HUES48 (cell line): Measurements from ENCODE around the gene SHC3.

ENCODE experiments used
- H3K27ac ChIP-seq: one replicate; pipeline ENCODE4 v1.7.0; 2013; ENCODE audit warnings: low read depth, low read length, inconsistent platforms
- H3K27me3 ChIP-seq: 2 replicates; pipeline ENCODE4 v1.6.1; 2013; ENCODE audit warnings: mild to moderate bottlenecking, low read length; ENCODE audit not compliant: control insufficient read depth, insufficient read depth
- H3K36me3 ChIP-seq: 2 replicates; pipeline ENCODE4 v1.6.1; 2013; ENCODE audit warnings: low read length; ENCODE audit not compliant: control insufficient read depth, insufficient read depth
- H3K4me1 ChIP-seq: 2 replicates; pipeline ENCODE4 v1.6.1; 2013; ENCODE audit warnings: mild to moderate bottlenecking, low read length; ENCODE audit not compliant: control insufficient read depth, insufficient read depth
- H3K4me3 ChIP-seq: 2 replicates; pipeline ENCODE4 v1.5.1; 2013; ENCODE audit warnings: mild to moderate bottlenecking, low read depth, low read length
- H3K9ac ChIP-seq: 2 replicates; pipeline ENCODE4 v1.6.1; 2013; ENCODE audit warnings: mild to moderate bottlenecking, low read depth, low read length, moderate library complexity
- H3K9me3 ChIP-seq: 2 replicates; pipeline ENCODE4 v1.6.1; 2013; ENCODE audit warnings: low read length; ENCODE audit not compliant: control insufficient read depth, insufficient read depth

The SHC3 gene

GRCh38 chr9:88993871-88994460 lies 184.7 kb downstream of the SHC3 start:
- H3K4me1 ChIP-seq: peaks cover 12% of the 10 kb centered on the region
- H3K4me3 ChIP-seq: no peak overlapping the region
- H3K9me3 ChIP-seq: no peaks in the 10 kb centered on the region
- H3K27me3 ChIP-seq: peaks cover 19% of the 10 kb centered on the region
- no peak overlapping the region for H3K9ac ChIP-seq
- H3K27ac ChIP-seq: no peak overlapping the region
- H3K36me3 ChIP-seq: peaks cover 5% of the 10 kb centered on the region; the same call in 1 of the 2 replicates

GRCh38 chr9:88993327-88993726 lies 185.3 kb downstream of the SHC3 start:
- Histone ChIP-seq H3K36me3 (peaks cover 5% of the 10 kb centered on the region; the same call in 1 of the 2 replicates), H3K9ac (no peak overlapping the region), H3K9me3 (no peaks in the 10 kb centered on the region), H3K4me3 (no peak overlapping the region), H3K4me1 (peaks cover 17% of the 10 kb centered on the region), H3K27me3 (peaks cover 19% of the 10 kb centered on the region), H3K27ac (no peak overlapping the region)

DNA sequence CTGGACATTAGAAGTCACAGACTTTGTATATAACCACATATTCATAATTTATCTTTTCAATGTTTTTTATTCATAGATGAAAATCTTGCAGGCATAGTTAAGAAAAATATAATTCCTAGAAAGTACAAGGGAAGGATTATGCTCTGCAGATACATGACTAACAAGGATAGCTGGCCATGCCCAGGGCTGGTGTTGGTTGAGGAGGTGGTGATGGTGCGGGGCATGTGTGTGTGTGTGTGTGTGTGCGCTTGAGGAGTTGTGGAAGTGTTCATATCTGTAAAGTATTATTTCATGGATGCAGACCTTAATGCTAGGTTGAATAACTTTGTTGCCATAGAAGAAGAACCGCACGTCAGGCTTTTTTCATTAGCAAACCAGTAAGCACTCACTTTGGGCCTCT lies 186.1 kb downstream of the SHC3 start:
- Histone ChIP-seq H3K9me3 (no peaks in the 10 kb centered on the region), H3K27me3 (peaks cover 19% of the 10 kb centered on the region), H3K27ac (no peak overlapping the region), H3K36me3 (peaks cover 5% of the 10 kb centered on the region; the same call in 1 of the 2 replicates), H3K4me3 (peak overlapping the region; percentile 76; the same call in 1 of the 2 replicates), H3K4me1 (peaks cover 17% of the 10 kb centered on the region), H3K9ac (no peak overlapping the region)

GRCh38 chr9:88991066-88992034 lies 187.3 kb downstream of the SHC3 start, which contains the start of gene S1PR3:
Gene S1PR3 (plus strand): TSS chr9:88991468. CDS start chr9:89001201, 9,733 bp downstream.
- H3K4me3 ChIP-seq: peak within 1 kb of the TSS; percentile 76
- H3K9me3 ChIP-seq: no peaks in the 10 kb centered on the region
- H3K27me3 ChIP-seq: peaks cover 19% of the 10 kb centered on the region
- H3K4me1 ChIP-seq: peaks cover 17% of the 10 kb centered on the region
- peak within 1 kb of the TSS; percentile 66 for H3K27ac ChIP-seq
- peak within 1 kb of the TSS; percentile 18; the same call in 1 of the 2 replicates for H3K9ac ChIP-seq
- peaks cover 4% of the 10 kb centered on the region; the same call in 1 of the 2 replicates for H3K36me3 ChIP-seq

- Histone ChIP-seq H3K4me3 (peak overlapping the region; percentile 76), H3K4me1 (peaks cover 17% of the 10 kb centered on the region), H3K27me3 (peaks cover 19% of the 10 kb centered on the region), H3K27ac (peak overlapping the region; percentile 32), H3K9ac (no peak overlapping the region), H3K36me3 (no peaks in the 10 kb centered on the region), H3K9me3 (no peaks in the 10 kb centered on the region)
Measured at GRCh38 chr9:88990729-88991065, 187.9 kb downstream of the SHC3 start.

DNA sequence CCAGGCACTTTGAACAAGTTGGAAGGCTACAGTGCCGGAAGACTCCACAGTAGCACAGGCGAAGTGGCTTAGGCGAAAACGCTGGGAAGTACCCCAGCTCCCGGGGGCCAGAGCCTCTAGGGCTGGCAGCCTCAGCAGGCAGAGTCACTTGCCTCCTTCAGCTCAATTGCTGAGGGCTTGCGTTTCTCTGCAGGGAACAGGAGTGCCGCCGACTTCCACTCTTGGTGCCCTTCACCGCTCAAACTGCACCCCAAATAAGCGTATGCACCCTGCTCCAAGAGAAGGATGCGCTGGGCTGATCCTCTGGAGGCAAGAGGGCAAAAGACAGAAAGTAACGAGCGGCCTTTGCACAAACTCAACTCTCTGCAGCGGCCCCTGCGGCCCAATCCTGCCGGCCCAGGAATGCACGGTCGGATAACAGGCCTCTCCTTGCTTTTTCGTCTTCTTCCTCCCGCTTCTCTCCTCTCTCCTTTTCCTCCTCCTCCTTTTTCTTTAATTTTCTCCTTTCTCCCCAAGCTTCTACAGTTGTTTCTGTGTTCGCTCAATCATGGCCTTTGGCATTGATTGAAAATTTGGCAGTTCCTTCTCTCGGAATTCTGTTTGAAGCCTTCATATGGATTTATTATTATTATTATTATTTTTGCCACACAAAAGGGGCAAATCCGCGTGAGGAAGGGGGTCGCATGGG lies 188.4 kb downstream of the SHC3 start:
- peak overlapping the region; percentile 76 for H3K4me3 ChIP-seq
- peaks cover 19% of the 10 kb centered on the region for H3K27me3 ChIP-seq
- H3K4me1 ChIP-seq: peaks cover 17% of the 10 kb centered on the region
- no peak overlapping the region for H3K27ac ChIP-seq
- no peaks in the 10 kb centered on the region for H3K9me3 ChIP-seq
- H3K9ac ChIP-seq: no peak overlapping the region
- H3K36me3 ChIP-seq: no peaks in the 10 kb centered on the region

GRCh38 chr9:88988796-88989641 lies 189.6 kb downstream of the SHC3 start:
- no peak overlapping the region for H3K9ac ChIP-seq
- H3K4me3 ChIP-seq: no peak overlapping the region
- peaks cover 19% of the 10 kb centered on the region for H3K27me3 ChIP-seq
- no peak overlapping the region for H3K27ac ChIP-seq
- H3K9me3 ChIP-seq: no peaks in the 10 kb centered on the region
- no peaks in the 10 kb centered on the region for H3K36me3 ChIP-seq
- H3K4me1 ChIP-seq: peaks cover 17% of the 10 kb centered on the region

GRCh38 chr9:88987661-88988060 lies 191.0 kb downstream of the SHC3 start:
- Histone ChIP-seq H3K27me3 (peaks cover 16% of the 10 kb centered on the region), H3K9ac (no peak overlapping the region), H3K27ac (no peak overlapping the region), H3K4me1 (peaks cover 17% of the 10 kb centered on the region), H3K9me3 (no peaks in the 10 kb centered on the region), H3K36me3 (no peaks in the 10 kb centered on the region), H3K4me3 (no peak overlapping the region)

DNA sequence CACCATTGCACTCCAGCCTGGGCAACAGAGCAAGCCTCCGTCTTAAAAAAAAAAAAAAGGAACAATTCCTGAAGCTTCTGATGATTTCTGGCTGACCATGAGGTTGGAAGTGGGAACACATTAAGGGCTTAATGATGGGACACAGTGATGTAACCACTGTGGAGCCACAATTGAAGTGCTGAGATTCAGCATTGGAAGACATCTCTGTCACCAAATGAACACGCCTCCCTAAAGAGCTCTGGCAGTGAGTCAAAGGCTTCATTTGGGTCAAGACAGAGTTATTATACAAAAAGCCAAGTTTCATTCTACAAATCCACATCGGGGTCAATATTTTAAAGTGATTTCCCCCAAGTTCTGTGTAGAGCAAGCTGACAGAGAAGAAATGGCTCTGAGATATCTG lies 191.8 kb downstream of the SHC3 start:
- Histone ChIP-seq H3K9me3 (peaks cover 2% of the 10 kb centered on the region; the same call in 1 of the 2 replicates), H3K4me1 (peaks cover 17% of the 10 kb centered on the region), H3K9ac (no peak overlapping the region), H3K4me3 (no peak overlapping the region), H3K36me3 (no peaks in the 10 kb centered on the region), H3K27me3 (peaks cover 9% of the 10 kb centered on the region), H3K27ac (no peak overlapping the region)

DNA sequence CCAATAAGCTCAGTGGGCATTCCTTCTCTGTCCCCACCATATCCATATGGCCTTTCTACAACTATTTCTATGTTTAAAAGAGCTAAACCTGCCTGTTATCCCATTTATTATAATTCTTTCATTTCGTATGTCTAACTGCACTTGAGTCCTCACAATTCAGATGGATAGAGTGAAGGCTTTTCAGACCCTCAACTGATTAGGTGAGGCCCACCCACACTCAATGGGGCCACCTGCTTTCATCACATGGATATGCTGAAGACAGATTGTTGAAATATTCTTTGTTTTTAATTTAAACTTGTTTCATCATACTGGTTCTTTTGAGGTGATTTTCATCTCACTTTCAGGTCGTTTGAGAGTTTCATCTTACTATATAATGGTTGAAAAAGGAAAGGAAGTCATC lies 193.0 kb downstream of the SHC3 start:
- no peak overlapping the region for H3K9ac ChIP-seq
- H3K27me3 ChIP-seq: peaks cover 9% of the 10 kb centered on the region
- no peak overlapping the region for H3K4me3 ChIP-seq
- H3K27ac ChIP-seq: no peak overlapping the region
- H3K36me3 ChIP-seq: no peaks in the 10 kb centered on the region
- H3K9me3 ChIP-seq: peaks cover 2% of the 10 kb centered on the region; the same call in 1 of the 2 replicates
- peaks cover 17% of the 10 kb centered on the region for H3K4me1 ChIP-seq
